ENCODE data around the gene FAM222B. TPM values are rescaled to one million over a fixed set of nuclear protein-coding genes. Genes with fewer than 3 reads are reported as not detected.

The FAM222B gene
- total and polyA plus RNA-seq, 9 of the 15 experiments (the other 6 are each of a cell fraction or from before 2014, with no cell fraction given): 4.0 to 34.6 (median 7.5) TPM

- TF ChIP-seq KDM5B (IDR thresholded peaks at IDR 0.05; ENCODE audit: insufficient replicate concordance, low read depth, low read length) (peak; percentile 58), PTTG1 (tag; IDR thresholded peaks at IDR 0.05; ENCODE audit: low read depth) (no peak), SRF (CRISPR knock-in tag; IDR thresholded peaks at IDR 0.05) (no peak), HIVEP1 (CRISPR knock-in tag; IDR thresholded peaks at IDR 0.05) (0 out of 2 replicates have a peak, but pooled peaks have one; percentile 17), C11orf30 (IDR thresholded peaks at IDR 0.05; ENCODE audit: low read depth) (no peak), MAZ (CRISPR knock-in tag; conservative IDR thresholded peaks at IDR 0.05 in 1 of 2, IDR thresholded peaks at IDR 0.05 in 1 of 2) (peak; percentile 6 to 67; a peak in 2 of 4 replicates), ZNF740 (CRISPR knock-in tag; IDR thresholded peaks at IDR 0.05) (no peak), ZNF740 (tag; IDR thresholded peaks at IDR 0.05) (no peak), PKNOX1 (IDR thresholded peaks at IDR 0.05) (peak; percentile 58; the same call in 1 of the 2 replicates), REST (IDR thresholded peaks at IDR 0.05; ENCODE audit: borderline replicate concordance) (no peak), REST (CRISPR knock-in tag; IDR thresholded peaks at IDR 0.05; ENCODE audit: low read depth) (no peak), MYC (IDR thresholded peaks at IDR 0.05; ENCODE audit: low read depth, low read length) (peak; percentile 70; the same call in 1 of the 2 replicates), MYC (CRISPR knock-in tag; IDR thresholded peaks at IDR 0.05; ENCODE audit: borderline replicate concordance, low read depth) (no peak), MAFF (IDR thresholded peaks at IDR 0.05; ENCODE audit: low read length) (no peak), ZNF217 (CRISPR knock-in tag; IDR thresholded peaks at IDR 0.05) (no peak), TEAD2 (tag; IDR thresholded peaks at IDR 0.05) (no peak), POLR3G (IDR thresholded peaks at IDR 0.05; ENCODE audit: extremely low read depth, insufficient read length, insufficient replicate concordance) (no peak), ZNF175 (CRISPR knock-in tag; IDR thresholded peaks at IDR 0.05; ENCODE audit: low read depth) (no peak)
Measured at GRCh38 chr17:28712032-28712704, 130.4 kb downstream of the FAM222B start (continued).

Data from K562 (cell line).